ENCODE data around the gene TRAF3IP3.

Gene TRAF3IP3

DNA sequence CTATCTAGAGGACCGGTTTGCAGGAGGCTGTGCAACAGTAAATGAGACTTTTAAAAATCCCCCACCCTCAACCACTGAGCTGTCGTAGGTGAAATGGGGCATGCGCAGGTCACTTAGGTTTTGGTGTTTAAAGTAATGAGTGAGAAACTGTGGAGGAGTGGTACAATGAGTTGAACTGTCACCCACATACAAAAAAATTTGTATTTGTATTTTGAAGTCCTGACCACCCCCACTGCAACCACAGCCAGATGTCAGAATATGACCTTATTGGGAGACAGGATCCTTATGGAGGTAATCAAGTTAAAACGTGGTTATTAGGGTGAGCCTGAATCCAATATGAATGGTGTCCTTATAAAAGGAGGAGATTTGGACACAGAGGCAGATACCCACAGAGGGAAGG is 51.7 kb downstream of the TRAF3IP3 start:
- no peak overlapping the region for H3K4me3 ChIP-seq (ENCODE audit: low read length)
- TF ChIP-seq ZNF274 (IDR thresholded peaks at IDR 0.05; ENCODE audit: low read depth, low read length), result no peak

DNA sequence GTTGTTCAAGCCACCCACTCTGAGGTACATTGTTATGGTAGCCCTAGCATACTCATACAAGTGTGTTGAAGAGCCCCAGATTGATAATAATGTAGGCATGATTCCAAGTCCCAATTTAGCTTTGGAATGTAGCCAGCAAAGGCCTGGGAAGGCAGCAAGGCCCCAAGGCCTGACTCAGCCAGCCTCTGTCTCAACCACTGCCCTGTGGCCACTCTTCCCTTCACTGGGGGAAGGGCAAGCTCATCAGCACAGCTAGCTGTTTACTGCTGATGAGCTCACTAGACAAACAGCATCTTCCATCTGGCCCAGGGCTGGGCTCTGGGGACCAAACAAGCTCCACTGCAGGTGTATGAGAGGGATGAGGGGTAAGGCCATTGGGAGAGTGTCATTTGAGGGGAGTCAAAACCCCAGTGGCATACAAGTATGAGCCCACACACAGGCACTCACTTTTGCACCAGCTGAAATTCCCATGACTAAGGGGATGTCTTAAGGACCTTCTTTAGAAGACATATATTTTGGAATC is 52.3 kb downstream of the TRAF3IP3 start:
- no peak for TF ChIP-seq ZNF274 (IDR thresholded peaks at IDR 0.05; ENCODE audit: low read depth, low read length)
- H3K4me3 ChIP-seq (ENCODE audit: low read length), result no peak overlapping the region

DNA sequence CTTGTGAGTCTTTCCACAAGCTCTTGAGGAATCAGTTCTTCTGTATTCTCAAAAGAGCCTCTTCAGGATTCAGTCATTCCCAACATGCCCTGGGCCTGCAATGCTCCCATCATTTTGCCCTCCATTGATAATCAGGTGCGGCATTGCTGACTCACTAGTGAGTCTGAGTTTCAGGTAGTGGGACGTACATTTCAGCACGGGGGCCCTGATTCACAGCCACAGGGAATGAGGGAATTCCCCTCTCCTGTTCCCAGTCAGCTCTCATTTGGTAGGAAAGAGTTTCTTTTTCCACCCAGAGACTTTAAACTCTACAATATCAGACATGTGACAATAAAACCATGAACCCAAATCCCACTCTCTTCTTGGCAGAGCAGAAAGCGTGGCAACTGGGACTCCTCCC is 53.8 kb downstream of the TRAF3IP3 start:
- TF ChIP-seq ZNF274 (IDR thresholded peaks at IDR 0.05; ENCODE audit: low read depth, low read length), result no peak

DNA sequence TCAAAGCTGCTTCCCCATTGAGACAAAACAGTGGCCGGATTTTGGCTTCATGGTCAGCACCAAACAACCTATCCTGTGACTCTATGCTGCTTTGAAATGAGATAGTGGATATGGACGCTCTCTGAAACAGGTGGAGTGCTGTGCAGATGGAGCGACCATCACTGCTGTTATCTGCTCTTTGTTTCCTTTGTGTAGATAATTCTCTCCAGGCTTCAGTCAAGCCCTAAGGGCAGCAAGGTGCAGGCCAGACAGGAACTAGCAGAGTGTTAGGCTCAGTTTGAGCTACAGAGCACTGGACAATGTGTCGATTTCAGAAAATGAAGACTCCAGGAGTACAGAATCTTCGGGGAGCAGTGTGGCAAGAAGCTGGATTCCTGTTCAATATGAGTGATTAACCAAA is 54.9 kb downstream of the TRAF3IP3 start:
- TF ChIP-seq ZNF274 (IDR thresholded peaks at IDR 0.05; ENCODE audit: low read depth, low read length), result no peak
- no peak overlapping the region for H3K4me3 ChIP-seq (ENCODE audit: low read length)

More for the DNA sequence above, 53.8 kb downstream of the TRAF3IP3 start:
- H3K4me3 ChIP-seq (ENCODE audit: low read length), result no peak overlapping the region

DNA sequence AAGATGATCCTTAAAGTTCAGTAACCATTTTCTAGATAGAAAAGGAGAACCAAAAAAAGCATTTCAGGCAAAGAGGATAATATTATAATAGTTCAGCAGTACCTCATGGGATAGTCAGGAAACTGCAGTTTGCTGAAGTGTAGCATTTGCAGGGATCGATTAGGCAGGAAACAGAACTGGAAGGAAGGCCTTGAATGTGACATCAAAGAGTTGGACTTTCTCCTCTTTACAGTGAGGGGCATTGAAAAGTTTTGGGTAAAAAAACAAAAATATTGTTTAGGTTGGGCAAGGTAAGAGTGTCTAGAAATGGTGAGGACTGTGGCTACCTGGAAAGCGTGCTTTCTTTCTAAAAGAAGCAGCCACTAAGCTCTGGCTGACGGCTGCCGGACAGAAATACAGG is 58.0 kb downstream of the TRAF3IP3 start:
- no peak overlapping the region for H3K4me3 ChIP-seq (ENCODE audit: low read length)
- no peak for TF ChIP-seq ZNF274 (IDR thresholded peaks at IDR 0.05; ENCODE audit: low read depth, low read length)

DNA sequence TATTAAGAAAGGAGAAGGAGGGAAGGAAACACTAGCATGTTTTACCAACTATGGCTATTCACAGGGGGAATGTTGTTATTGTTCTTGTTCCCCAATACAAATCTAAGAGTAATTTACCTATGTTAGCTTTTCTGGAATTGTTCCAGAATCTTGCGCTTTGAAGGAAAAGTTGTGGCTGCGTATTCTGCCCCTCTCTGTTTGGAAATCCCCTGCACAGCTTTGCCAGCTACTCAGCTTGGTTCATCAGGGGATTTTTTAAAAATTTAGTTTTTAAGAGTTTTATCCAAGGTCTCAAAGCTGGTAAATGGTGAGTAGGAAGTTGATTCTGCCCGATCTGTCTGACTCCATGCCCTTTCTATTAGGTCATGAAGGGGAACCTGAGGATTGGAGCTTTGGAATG is 59.6 kb downstream of the TRAF3IP3 start:
- no peak for TF ChIP-seq ZNF274 (IDR thresholded peaks at IDR 0.05; ENCODE audit: low read depth, low read length)
- no peak overlapping the region for H3K4me3 ChIP-seq (ENCODE audit: low read length)

DNA sequence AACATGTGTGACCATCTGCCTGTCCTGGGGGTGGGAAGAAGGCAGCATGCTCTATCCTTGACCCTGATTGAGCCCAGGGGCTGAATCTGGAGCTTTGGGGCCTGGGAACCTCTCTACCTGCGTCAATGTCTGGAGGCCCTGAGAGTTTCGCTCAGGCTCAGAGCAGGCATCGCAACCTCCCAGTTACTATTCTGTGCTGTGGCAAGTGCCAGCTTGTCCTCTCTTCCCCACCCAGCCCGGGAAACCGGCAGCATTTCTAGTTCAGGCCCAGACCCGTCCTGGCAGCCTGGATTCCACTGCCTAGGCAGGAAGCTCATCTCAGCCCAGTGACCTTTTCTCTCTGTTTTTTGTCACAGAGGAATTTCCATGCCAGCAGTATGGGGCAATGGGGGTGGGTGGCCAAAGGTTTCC is 60.1 kb downstream of the TRAF3IP3 start:
- TF ChIP-seq ZNF274 (IDR thresholded peaks at IDR 0.05; ENCODE audit: low read depth, low read length), result no peak

DNA sequence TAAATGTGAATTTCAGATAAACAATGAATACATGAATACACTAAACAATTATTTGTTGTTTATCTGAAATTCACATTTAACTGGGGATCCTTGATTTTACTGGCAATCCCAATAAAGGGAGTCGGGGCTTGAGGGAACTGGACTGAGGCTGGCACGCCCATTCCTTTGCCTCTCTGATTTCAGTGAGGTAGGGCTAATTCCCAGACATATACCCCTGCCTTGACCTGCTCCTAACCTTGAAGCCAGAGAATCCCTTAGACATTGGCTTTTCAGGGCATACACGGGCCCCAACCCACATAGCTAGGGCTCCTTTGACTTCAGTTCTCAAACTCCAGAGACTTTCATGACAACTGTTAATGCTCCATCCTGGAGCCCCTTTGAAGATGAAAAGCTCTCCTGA is 61.1 kb downstream of the TRAF3IP3 start:
- no peak for TF ChIP-seq ZNF274 (IDR thresholded peaks at IDR 0.05; ENCODE audit: low read depth, low read length)
- H3K4me3 ChIP-seq (ENCODE audit: low read length), result no peak overlapping the region

More for the DNA sequence above, 60.1 kb downstream of the TRAF3IP3 start:
- H3K4me3 ChIP-seq (ENCODE audit: low read length), result no peak overlapping the region

DNA sequence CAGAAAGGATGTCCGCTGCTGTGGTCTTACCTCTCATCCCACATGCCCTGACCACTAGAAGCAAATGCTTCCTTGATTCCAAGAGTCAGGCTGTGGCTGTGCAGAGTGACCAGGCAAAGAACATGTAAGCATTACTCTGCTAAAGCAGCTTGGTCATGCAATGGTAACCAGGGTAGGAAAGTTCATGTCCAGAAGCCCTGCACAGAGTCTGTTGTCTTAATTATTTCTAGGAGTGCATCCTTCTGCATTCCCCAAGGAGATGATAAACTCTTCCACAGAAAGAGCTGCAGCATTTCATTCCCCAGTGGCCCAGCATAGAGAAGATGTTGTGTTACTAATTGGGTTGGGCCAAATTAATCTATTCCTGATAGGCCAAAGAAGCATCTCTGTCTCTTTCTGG is 61.8 kb downstream of the TRAF3IP3 start:
- TF ChIP-seq ZNF274 (IDR thresholded peaks at IDR 0.05; ENCODE audit: low read depth, low read length), result no peak
- no peak overlapping the region for H3K4me3 ChIP-seq (ENCODE audit: low read length)

DNA sequence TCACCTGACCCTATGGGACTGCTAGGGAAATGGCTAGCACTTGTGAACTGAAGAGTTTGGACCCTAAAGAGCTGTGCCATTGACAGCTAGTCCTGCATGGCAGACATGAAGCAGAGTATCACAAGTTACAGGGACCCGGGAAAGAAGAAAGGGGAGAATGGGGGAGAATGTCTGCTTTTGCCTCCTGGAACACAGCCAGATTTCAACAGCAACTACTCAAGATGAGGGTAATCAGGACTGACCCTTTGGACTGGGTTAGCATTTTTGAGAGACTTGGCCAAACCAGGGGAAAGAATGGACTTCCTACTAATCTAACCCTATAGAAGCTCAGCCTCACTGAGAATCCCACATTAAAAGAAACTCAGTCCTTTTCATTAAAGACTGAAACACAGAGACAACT is 63.2 kb downstream of the TRAF3IP3 start:
- H3K4me3 ChIP-seq (ENCODE audit: low read length), result no peak overlapping the region
- TF ChIP-seq ZNF274 (IDR thresholded peaks at IDR 0.05; ENCODE audit: low read depth, low read length), result no peak

DNA sequence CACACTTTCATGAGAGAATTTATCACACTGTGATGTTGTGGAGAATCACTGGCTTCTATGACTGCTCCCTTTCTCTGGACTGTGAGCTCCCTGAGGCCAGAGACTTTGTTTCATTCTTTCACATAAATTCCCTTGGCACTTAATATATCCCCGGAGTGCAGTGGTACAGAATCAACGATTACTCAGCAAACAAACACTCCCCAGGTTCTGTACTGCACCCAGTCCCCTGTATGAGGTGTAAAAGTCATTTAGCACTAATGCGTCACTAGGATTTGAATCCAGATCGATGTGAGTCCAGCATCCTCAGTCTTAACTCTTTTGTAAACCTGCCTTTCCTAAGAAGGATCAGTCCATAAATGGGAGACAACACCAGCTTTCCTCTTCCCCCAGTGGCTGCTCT is 65.1 kb downstream of the TRAF3IP3 start:
- no peak for TF ChIP-seq ZNF274 (IDR thresholded peaks at IDR 0.05; ENCODE audit: low read depth, low read length)
- no peak overlapping the region for H3K4me3 ChIP-seq (ENCODE audit: low read length)

DNA sequence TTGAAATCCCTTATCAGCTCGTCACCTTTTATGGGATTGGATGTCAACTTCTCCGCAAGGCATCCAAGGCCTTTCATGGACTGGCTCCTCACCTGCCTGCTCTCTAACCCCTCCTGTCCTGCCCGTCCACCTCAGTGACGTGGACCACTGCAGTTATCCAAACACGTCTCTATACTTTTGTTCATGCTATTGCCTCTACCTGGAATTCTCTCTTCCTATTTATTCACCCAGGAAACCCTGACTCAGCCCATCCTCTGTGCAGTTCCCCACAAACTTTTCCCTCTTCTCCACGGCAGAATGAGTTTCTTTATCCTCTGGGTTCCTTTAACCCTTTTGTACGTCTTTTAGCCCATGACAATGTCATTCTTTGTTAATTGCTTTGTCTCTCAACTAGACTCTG is 66.9 kb downstream of the TRAF3IP3 start:
- no peak for TF ChIP-seq ZNF274 (IDR thresholded peaks at IDR 0.05; ENCODE audit: low read depth, low read length)
- no peak overlapping the region for H3K4me3 ChIP-seq (ENCODE audit: low read length)

DNA sequence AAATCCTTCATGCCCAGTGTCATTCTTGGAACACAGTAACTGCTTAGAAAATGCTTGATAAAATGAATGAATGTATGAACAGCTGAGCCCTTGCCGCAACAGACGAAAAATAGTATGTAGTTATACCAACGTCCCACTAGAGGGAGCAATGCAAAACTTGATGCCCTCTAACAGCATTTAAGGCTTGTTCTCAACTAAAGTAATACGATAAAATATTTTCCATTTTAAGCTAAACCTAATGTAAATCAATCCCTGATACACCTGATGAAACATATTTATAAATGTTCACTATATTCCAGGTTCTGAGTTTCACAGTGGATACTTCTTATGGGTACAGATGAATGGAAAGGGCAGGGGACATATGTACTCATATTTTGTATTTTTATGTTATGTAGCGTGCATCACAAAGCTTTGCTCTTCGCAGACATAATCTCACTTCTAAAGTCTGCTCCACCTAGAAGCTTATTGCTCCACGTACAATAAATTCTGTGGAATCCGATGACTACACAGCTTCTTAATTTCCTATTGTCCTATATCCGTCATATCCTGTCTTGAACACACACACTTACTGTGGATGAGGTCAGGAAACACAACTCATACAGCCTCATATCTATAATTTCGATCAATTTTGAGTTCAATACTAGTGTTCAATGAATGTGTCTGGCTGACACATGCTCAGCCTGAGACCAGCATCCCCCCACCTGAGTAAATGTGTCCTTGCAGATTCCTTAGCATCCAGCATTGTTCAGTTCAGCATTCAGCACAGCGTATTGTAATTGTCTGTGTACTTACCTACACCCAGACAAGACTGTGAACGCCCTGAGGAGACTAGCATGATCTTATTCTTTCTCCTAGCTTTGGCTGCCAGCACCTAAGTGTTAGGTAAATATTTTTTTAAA is 67.5 kb downstream of the TRAF3IP3 start:
- H3K4me3 ChIP-seq (ENCODE audit: low read length), result no peak overlapping the region
- TF ChIP-seq ZNF274 (IDR thresholded peaks at IDR 0.05; ENCODE audit: low read depth, low read length), result no peak

DNA sequence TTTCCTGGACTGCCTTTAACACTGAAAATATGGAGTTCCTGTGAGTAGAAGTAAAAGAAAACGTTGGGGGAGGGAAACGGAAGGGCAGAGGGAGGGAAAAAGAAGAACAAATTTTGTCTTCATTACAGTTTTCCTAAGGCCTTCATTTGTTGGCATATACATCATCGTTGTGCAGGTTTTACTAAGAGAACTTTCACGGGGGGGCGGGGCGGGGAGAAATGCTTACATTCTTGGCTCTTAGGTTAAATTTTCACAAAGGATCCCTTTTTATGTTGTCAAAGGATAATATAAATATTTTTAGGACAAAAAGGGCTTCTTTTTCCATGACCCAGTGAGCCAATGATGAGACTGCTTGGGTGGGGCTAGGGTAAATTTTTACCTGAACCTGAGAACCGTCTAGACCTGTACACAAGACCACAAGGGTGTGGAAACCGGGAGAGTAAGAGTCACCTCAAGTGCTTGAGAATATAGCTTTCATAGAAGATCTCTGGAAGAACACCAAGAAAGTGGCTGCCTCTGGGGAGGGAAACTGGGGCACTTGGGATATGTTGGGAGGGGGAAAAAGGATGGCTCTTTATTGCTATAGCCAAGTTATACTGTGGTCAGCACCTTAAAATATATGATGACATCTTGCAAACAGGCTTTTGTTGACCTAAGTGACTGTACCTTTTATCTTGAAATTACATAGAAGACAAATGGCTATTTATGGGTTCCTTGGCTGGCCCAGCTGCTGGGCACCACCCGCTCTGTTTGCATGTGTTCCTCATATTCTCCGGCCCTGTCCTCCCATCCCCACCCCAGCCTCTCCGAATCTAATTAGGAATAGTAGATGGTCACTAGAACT is 70.0 kb downstream of the TRAF3IP3 start:
- H3K4me3 ChIP-seq (ENCODE audit: low read length), result no peak overlapping the region
- no peak for TF ChIP-seq ZNF274 (IDR thresholded peaks at IDR 0.05; ENCODE audit: low read depth, low read length)
